ACHN (cell line): ENCODE measurements around the gene ASB3.
"Not testable (repeated sequence)": the region's sequence is repeated elsewhere in the genome, so short reads cannot be mapped to it uniquely, and the experiment has no call there.

ENCODE experiments used
- DNase-seq: peaks from one replicate; pipeline ENCODE4 v3.0.0-alpha.2; 2015
- in situ Hi-C: cut with HindIII; loops from 2 replicates; pipeline ENCODE4 v1.10.0; 2017; ENCODE audit warnings: low sequenced_read_pairs, low pct_ligation_motif_present, low pct_unique_long_range_greater_than_20kb

ASB3 gene

GRCh38 chr2:53786705-53787613 is at the start of gene ASB3, which contains the start of gene ERLEC1:
ASB3 (minus strand) TSS chr2:53786953; CDS start chr2:53765572, 21,381 bp downstream.
ERLEC1 (plus strand) TSS chr2:53787044; CDS start chr2:53787211, 167 bp downstream.
- in situ Hi-C loops = no loop called here
- peak; percentile 83 for DNase-seq

- DNase-seq, in situ Hi-C loops: not testable (repeated sequence)
Observed at GRCh38 chr2:53829980-53830290, 43.2 kb upstream of the ASB3 start.

- DNase-seq = no peak
- in situ Hi-C loops = no loop called here
Observed at GRCh38 chr2:53829273-53829979, 42.7 kb upstream of the ASB3 start.

- in situ Hi-C loops = no loop called here
- no peak for DNase-seq
Observed at GRCh38 chr2:53828331-53828730, 41.6 kb upstream of the ASB3 start.

GRCh38 chr2:53827398-53828175 is 40.8 kb upstream of the ASB3 start:
- in situ Hi-C loops = no loop called here
- no peak for DNase-seq

GRCh38 chr2:53826587-53827397 is 40.0 kb upstream of the ASB3 start:
- no peak for DNase-seq
- in situ Hi-C loops = no loop called here

- in situ Hi-C loops = no loop called here
- no peak for DNase-seq
Observed at GRCh38 chr2:53826030-53826410, 39.3 kb upstream of the ASB3 start.

- in situ Hi-C loops = not testable (repeated sequence)
- peak; percentile 19 for DNase-seq
Observed at GRCh38 chr2:53823639-53824038, 36.9 kb upstream of the ASB3 start.

GRCh38 chr2:53821810-53822209 is 35.1 kb upstream of the ASB3 start:
- no peak for DNase-seq
- in situ Hi-C loops = no loop called here

GRCh38 chr2:53820711-53821110 is 34.0 kb upstream of the ASB3 start:
- no peak for DNase-seq
- in situ Hi-C loops = no loop called here

- in situ Hi-C loops = no loop called here
- DNase-seq = no peak
Observed at GRCh38 chr2:53820048-53820447, 33.3 kb upstream of the ASB3 start.

GRCh38 chr2:53819634-53820033 is 32.9 kb upstream of the ASB3 start:
- in situ Hi-C loops = no loop called here
- DNase-seq = no peak

- in situ Hi-C loops = no loop called here
- DNase-seq = no peak
Observed at GRCh38 chr2:53818854-53819435, 32.2 kb upstream of the ASB3 start.

GRCh38 chr2:53813151-53813550 is 26.4 kb upstream of the ASB3 start:
- no peak for DNase-seq
- in situ Hi-C loops = no loop called here

- in situ Hi-C loops = no loop called here
- DNase-seq = no peak
Observed at GRCh38 chr2:53811601-53812000, 24.8 kb upstream of the ASB3 start.

GRCh38 chr2:53802617-53803151 is 15.9 kb upstream of the ASB3 start:
- no peak for DNase-seq
- in situ Hi-C loops = no loop called here

- in situ Hi-C loops = no loop called here
- no peak for DNase-seq
Observed at GRCh38 chr2:53801547-53801946, 14.8 kb upstream of the ASB3 start.

- in situ Hi-C loops = no loop called here
Observed at GRCh38 chr2:53793821-53794220, 7.1 kb upstream of the ASB3 start.

More at GRCh38 chr2:53793821-53794220, 7.1 kb upstream of the ASB3 start:
- DNase-seq = no peak
